AG04449 (cell line): ENCODE results near the gene ERBB4.
"Not testable (repeated sequence)": the region's sequence is repeated elsewhere in the genome, so short reads cannot be mapped to it uniquely, and the experiment has no call there.

Experiments used
- CTCF ChIA-PET: fragments of 350-600 bp; formaldehyde crosslinking; extraction: SDS; loops from one replicate; lab custom pipeline; 2021; ENCODE audit warnings: antibody characterized with exemption; lab: Yijun Ruan, JAX
- POLR2A ChIA-PET: fragments of 400-600, 350-600 bp; formaldehyde crosslinking; extraction: SDS; loops from one replicate; lab custom pipeline; 2020; ENCODE audit warnings: antibody characterized with exemption, inconsistent platforms; lab: Yijun Ruan, JAX
- DNase-seq: peaks from one replicate; pipeline ENCODE4 v3.0.0-alpha.2; 2010; ENCODE audit warnings: low read depth, low spot score
- H3K4me3 ChIP-seq: 2 replicates; pipeline ENCODE4 v1.5.1; 2011; ENCODE audit warnings: low read depth, mild to moderate bottlenecking, control low read depth, low read length
- CTCF ChIP-seq: IDR thresholded peaks from one replicate; pipeline ENCODE4 v1.5.1; 2011; ENCODE audit warnings: mild to moderate bottlenecking, moderate library complexity, low read length, control low read depth, inconsistent platforms; ENCODE audit not compliant: insufficient read depth; ENCODE audit errors: missing control alignments

ERBB4 gene

GRCh38 chr2:212112401-212112800, 426.2 kb downstream of the ERBB4 start:
- DNase-seq, result no peak
- H3K4me3 ChIP-seq, result no peak overlapping the region
- ChIA-PET CTCF (no interaction called here), POLR2A (no interaction called here)
- no peak for TF ChIP-seq CTCF

DNA sequence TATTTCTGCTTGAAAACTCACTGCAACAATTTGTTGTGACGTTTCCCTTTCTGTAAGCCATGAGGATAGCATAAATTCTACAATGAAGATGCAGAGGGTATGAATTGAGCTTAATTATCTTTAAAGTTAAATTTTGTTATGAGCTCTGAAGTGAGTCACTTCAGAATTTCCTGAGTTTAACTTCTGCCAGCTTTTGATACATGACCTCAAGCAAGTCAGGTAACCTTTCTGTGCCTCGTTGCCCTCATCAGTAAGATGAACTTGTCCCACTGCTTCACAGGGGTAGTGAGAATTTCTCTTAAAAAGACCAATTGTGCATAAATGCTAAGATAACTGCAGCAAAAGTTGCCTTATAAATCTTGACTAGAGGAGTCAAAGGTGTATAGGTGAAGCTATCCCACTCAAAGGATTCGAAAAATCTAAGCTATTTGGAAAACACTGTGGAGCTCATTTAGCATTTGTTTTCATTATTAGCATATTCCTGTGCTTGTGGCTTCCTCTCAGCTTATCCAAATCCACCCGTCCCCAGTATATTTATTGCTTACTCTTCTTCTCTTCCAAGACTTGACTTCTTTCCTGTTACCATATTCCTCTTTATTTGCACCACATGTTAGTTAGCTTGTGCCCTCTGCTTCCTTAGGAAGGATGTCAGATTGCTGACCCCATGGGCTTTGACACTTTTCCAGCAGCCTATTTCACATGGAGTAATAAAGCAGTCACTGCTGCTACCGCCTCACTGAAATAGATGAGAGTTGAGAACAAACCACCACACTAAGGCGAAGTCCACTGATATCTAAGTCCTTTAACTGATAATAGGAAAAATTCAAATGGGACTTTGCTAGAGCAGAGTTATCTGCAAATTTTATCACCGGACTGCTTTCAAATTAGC, 428.6 kb downstream of the ERBB4 start:
- ChIA-PET CTCF (no interaction called here), POLR2A (no interaction called here)
- no peak overlapping the region for H3K4me3 ChIP-seq
- no peak for DNase-seq
- no peak for TF ChIP-seq CTCF

- TF ChIP-seq CTCF, result no peak
- POLR2A ChIA-PET, result no interaction called here
- no peak for DNase-seq
- CTCF ChIA-PET, result no interaction called here
- no peak overlapping the region for H3K4me3 ChIP-seq
These were observed 429.4 kb downstream of the ERBB4 start for GRCh38 chr2:212109217-212109616.

- DNase-seq, result no peak
- H3K4me3 ChIP-seq, result no peak overlapping the region
- ChIA-PET POLR2A (no interaction called here), CTCF (no interaction called here)
- no peak for TF ChIP-seq CTCF
These were observed 430.6 kb downstream of the ERBB4 start for GRCh38 chr2:212107989-212108388.

GRCh38 chr2:212107014-212107413, 431.6 kb downstream of the ERBB4 start:
- no peak for DNase-seq
- no peak overlapping the region for H3K4me3 ChIP-seq
- POLR2A ChIA-PET, result no interaction called here
- TF ChIP-seq CTCF, result no peak
- CTCF ChIA-PET, result no interaction called here

GRCh38 chr2:212106536-212106935, 432.1 kb downstream of the ERBB4 start:
- DNase-seq, H3K4me3 ChIP-seq, POLR2A ChIA-PET, CTCF ChIA-PET: not testable (repeated sequence)

GRCh38 chr2:212099658-212100057, 438.9 kb downstream of the ERBB4 start:
- no peak for TF ChIP-seq CTCF
- H3K4me3 ChIP-seq, result no peak overlapping the region
- ChIA-PET CTCF (no interaction called here), POLR2A (no interaction called here)
- DNase-seq, result no peak
